ENCODE measurements around the gene HELT. TPM values are rescaled to one million over a fixed set of nuclear protein-coding genes. Genes with fewer than 3 reads are reported as not detected.

HELT gene
- total and polyA plus RNA-seq, 5 donors, result not detected

Other genes starting within 250 kb of the HELT start
- gene ACSL1, start 192.5 kb upstream of the HELT start, total RNA-seq, result 100 to 1,000 TPM in 2 of 4 donors, 10 to 100 TPM in 2; 94.6 to 149 (median 106) TPM
- 129 TPM for gene ACSL1, start 192.5 kb upstream of the HELT start, polyA plus RNA-seq
- 1,000 to 10,000 TPM; 1,429 to 1,493 (median 1,458) TPM for gene SLC25A4, start 124.8 kb downstream of the HELT start, total RNA-seq
- gene SLC25A4, start 124.8 kb downstream of the HELT start, polyA plus RNA-seq, result 1,464 TPM
- gene CFAP97, start 185.5 kb downstream of the HELT start, total RNA-seq, result 10 to 100 TPM; 16.4 to 26.9 (median 18.4) TPM
- 4.1 TPM for gene CFAP97, start 185.5 kb downstream of the HELT start, polyA plus RNA-seq
- gene SNX25, start 191.1 kb downstream of the HELT start, total RNA-seq, result 10 to 100 TPM; 16.9 to 19.9 (median 19.6) TPM
- gene SNX25, start 191.1 kb downstream of the HELT start, polyA plus RNA-seq, result 10.5 TPM

Measured in right cardiac atrium (tissue), 5 donors.